ENCODE data around the gene RAB14.

GRCh38 chr9:121221664-121222055, 20.0 kb upstream of the RAB14 start:
- TF ChIP-seq CTCF (IDR thresholded peaks at IDR 0.05), result no peak
- TF ChIP-seq POLR2AphosphoS5 (IDR thresholded peaks at IDR 0.05), result no peak
- TF ChIP-seq POLR2A (IDR thresholded peaks at IDR 0.05), result no peak
